Measurements from ENCODE around the gene ZNF496. TPM values are rescaled to one million over a fixed set of nuclear protein-coding genes. Genes with fewer than 3 reads are reported as not detected.

Gene ZNF496
- total and polyA plus RNA-seq, 2 of the 4 experiments (the other 2 are of a cell fraction) = 11.7 to 16.2 TPM

DNA sequence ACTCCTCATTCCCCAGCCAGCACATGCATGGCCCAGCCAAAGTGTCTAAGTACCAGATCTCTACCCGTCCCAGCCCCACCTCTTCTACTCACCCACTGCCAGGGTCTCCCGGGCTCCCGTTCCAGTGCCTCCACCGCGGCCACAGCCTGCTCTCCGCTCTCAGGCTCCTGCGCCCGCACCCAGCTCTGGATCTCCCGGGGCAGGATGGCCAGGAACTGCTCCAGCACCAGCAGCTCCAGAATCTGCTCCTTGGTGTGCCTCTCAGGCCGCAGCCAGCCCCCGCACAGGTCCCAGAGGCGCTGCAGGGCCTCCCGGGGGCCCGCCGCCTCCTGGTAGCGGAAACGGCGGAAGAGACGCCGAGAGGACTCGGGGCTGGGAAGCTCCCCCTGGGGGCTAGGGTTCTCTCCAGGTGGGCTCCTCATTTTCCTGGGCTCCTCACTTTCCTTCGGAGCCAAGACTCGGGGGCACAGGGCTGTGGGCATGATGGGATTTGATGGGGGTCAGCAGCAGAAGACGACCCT is 2.5 kb downstream of the ZNF496 start:
- H3K9me1 ChIP-seq (ENCODE audit: insufficient read depth, low read length) = peaks cover 25% of the 10 kb centered on the region
- H2BK120ac ChIP-seq (ENCODE audit: low read depth, low read length) = no peak overlapping the region
- no peak overlapping the region for H3K18ac ChIP-seq (ENCODE audit: low read depth, low read length)
- H2BK20ac ChIP-seq (ENCODE audit: low read depth, low read length) = no peak overlapping the region
- 99% methylated on average over 18 of the region's 24 CpGs; no CpG with 5 or more reads in 1 of the 2 experiments for WGBS, 2 experiments (ENCODE audit: extremely low coverage in 2 of 2, insufficient read length in 1 of 2)
- H3K79me1 ChIP-seq (ENCODE audit: low read depth in 1 of 2, low read length in 2 of 2) = peaks cover 40 to 54% of the 10 kb centered on the region in 2 experiments
- TF ChIP-seq MXI1 (IDR thresholded peaks at IDR 0.05; ENCODE audit: borderline replicate concordance, low read depth, low read length) (no peak), SMC3 (IDR thresholded peaks at IDR 0.05; ENCODE audit: low read depth, low read length) (no peak), MAZ (IDR thresholded peaks at IDR 0.05; ENCODE audit: borderline replicate concordance, low read depth, low read length) (no peak)
- intact Hi-C loops (cut with micrococcal nuclease) = no loop called here
- no peak for DNase-seq
- H2BK15ac ChIP-seq (ENCODE audit: low read depth, low read length) = no peak overlapping the region
- H2AFZ ChIP-seq (replicated peaks; ENCODE audit: low read length, poor library complexity) = no peak overlapping the region
- H3K23ac ChIP-seq (ENCODE audit: low read depth, low read length) = no peak overlapping the region
- H4K91ac ChIP-seq (ENCODE audit: insufficient read depth, low read depth, low read length) = no peak overlapping the region
- H3K4me1 ChIP-seq (ENCODE audit: control insufficient read depth, insufficient read depth, low read length) = peaks cover 9% of the 10 kb centered on the region
- H4K8ac ChIP-seq (ENCODE audit: low read depth in 2 of 2, low read length in 2 of 2) = no peak overlapping the region
- H4K5ac ChIP-seq (ENCODE audit: low read depth, low read length) = no peak overlapping the region
- no TSS peak for BruUV-seq (replicated peaks)
- H3K27me3 ChIP-seq (ENCODE audit: control insufficient read depth, insufficient read depth, low read length) = no peaks in the 10 kb centered on the region
- no peak overlapping the region for H3K4me2 ChIP-seq (ENCODE audit: low read depth, low read length)
- no peak overlapping the region for H3K4me3 ChIP-seq (ENCODE audit: insufficient read depth, low read depth, low read length)
- ChIA-PET POLR2A (ENCODE audit: unreplicated experiment) (no interaction called here), CTCF (no interaction called here)
- H2AK9ac ChIP-seq (replicated peaks; ENCODE audit: low read depth, low read length, poor library complexity) = no peak overlapping the region
- H3K36me3 ChIP-seq (ENCODE audit: control insufficient read depth, insufficient read depth, low read length) = peaks cover 36% of the 10 kb centered on the region
- no peak overlapping the region for H2BK5ac ChIP-seq (ENCODE audit: low read depth, low read length, poor library complexity, severe bottlenecking)
- no peak overlapping the region for H3K27ac ChIP-seq (ENCODE audit: insufficient read depth, low read length)
- no peak overlapping the region for H3K56ac ChIP-seq (ENCODE audit: extremely low read depth, insufficient read depth, low read length)
- H3K9me3 ChIP-seq (ENCODE audit: control insufficient read depth, insufficient read depth, low read length) = no peaks in the 10 kb centered on the region
- H3K14ac ChIP-seq (replicated peaks; ENCODE audit: low read depth, low read length) = no peak overlapping the region
- ATAC-seq (ENCODE audit: low read depth) = no peak
- peaks cover 13% of the 10 kb centered on the region for H4K20me1 ChIP-seq (ENCODE audit: insufficient read depth, low read length)
- dilution Hi-C loops (cut with HindIII; ENCODE audit: low sequenced_read_pairs, unreplicated experiment) = no loop called here
- H3K9ac ChIP-seq (ENCODE audit: low read depth, low read length) = no peak overlapping the region
- in situ Hi-C loops (cut with MboI; ENCODE audit: low sequenced_read_pairs) = no loop called here
- H3K4ac ChIP-seq (ENCODE audit: low read depth, low read length) = no peak overlapping the region
- H2AK5ac ChIP-seq (ENCODE audit: low read depth, low read length) = no peak overlapping the region
